ENCODE data around the gene GPC5. TPM values are rescaled to one million over a fixed set of nuclear protein-coding genes. Genes with fewer than 3 reads are reported as not detected.

The GPC5 gene
- total RNA-seq, 1 experiment from 2014 or later: 0.15 TPM

DNA sequence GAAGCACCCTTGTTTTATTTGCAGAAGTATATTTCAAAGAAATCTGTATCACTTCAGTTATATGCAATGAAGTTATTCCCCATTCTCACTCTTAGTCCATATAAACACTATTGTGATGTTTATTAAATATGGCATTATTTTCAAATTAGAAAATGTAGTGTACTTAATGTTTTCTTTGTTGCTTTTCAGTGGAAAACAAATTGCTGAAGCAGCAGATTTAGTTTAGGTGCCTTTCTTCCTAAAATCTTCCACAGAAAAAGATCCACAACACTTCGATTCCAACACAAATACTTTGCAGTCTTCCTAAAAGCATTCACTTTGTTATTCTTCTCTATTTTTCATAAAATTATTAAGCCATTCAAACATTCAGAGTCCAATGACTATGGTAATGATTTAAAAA is 1336.1 kb downstream of the GPC5 start:
- H2AK5ac ChIP-seq (ENCODE audit: insufficient read length, low read length): no peak overlapping the region
- Mint-ChIP-seq H3K27me3 (ENCODE audit: low read depth) (no peaks in the 10 kb centered on the region; the same call in none of the 2 replicates), H3K36me3 (ENCODE audit: insufficient read depth in 1 of 3, low read depth in 3 of 3) (no peaks in the 10 kb centered on the region), H3K4me3 (no peak overlapping the region), H3K9me3 (no peaks in the 10 kb centered on the region; a peak in 1 of 5 replicates), H3K27ac (no peak overlapping the region), H3K4me1 (no peaks in the 10 kb centered on the region)
- H3K9me3 ChIP-seq (ENCODE audit: control insufficient read depth, low read depth, low read length): no peaks in the 10 kb centered on the region
- H3K79me1 ChIP-seq (ENCODE audit: insufficient read depth, low read depth, low read length, poor library complexity, severe bottlenecking): no peaks in the 10 kb centered on the region
- H4K8ac ChIP-seq (replicated peaks; ENCODE audit: insufficient read length, low read depth, low read length): no peak overlapping the region
- WGBS (ENCODE audit: extremely low coverage, insufficient read length, low lambda C conversion rate): 100% methylated on average over 1 of the region's 1 CpG
- no peak overlapping the region for H4K91ac ChIP-seq (ENCODE audit: insufficient read length, low read depth, low read length)
- no peaks in the 10 kb centered on the region for H3K23me2 ChIP-seq (ENCODE audit: insufficient read length, low read depth, low read length, poor library complexity, severe bottlenecking)
- H4K20me1 ChIP-seq (ENCODE audit: control insufficient read depth, insufficient read depth, insufficient read length): no peaks in the 10 kb centered on the region
- H3K79me2 ChIP-seq (ENCODE audit: insufficient read depth, low read length): no peaks in the 10 kb centered on the region
- no peak overlapping the region for H2AFZ ChIP-seq (ENCODE audit: low read length)
- no peak overlapping the region for H3K27ac ChIP-seq (ENCODE audit: insufficient read length, low read depth, low read length)
- DNase-seq: no peak
- H3K56ac ChIP-seq (ENCODE audit: insufficient read length, low read depth, low read length): no peak overlapping the region
- no peak overlapping the region for H2BK120ac ChIP-seq (ENCODE audit: low read depth, low read length, poor library complexity, severe bottlenecking)
- TF ChIP-seq, protein P1, sequence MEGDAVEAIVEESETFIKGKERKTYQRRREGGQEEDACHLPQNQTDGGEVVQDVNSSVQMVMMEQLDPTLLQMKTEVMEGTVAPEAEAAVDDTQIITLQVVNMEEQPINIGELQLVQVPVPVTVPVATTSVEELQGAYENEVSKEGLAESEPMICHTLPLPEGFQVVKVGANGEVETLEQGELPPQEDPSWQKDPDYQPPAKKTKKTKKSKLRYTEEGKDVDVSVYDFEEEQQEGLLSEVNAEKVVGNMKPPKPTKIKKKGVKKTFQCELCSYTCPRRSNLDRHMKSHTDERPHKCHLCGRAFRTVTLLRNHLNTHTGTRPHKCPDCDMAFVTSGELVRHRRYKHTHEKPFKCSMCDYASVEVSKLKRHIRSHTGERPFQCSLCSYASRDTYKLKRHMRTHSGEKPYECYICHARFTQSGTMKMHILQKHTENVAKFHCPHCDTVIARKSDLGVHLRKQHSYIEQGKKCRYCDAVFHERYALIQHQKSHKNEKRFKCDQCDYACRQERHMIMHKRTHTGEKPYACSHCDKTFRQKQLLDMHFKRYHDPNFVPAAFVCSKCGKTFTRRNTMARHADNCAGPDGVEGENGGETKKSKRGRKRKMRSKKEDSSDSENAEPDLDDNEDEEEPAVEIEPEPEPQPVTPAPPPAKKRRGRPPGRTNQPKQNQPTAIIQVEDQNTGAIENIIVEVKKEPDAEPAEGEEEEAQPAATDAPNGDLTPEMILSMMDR (conservative IDR thresholded peaks at IDR 0.05): no peak
- no peak overlapping the region for H2BK5ac ChIP-seq (ENCODE audit: insufficient read length, low read length)
- no peaks in the 10 kb centered on the region for H3K27me3 ChIP-seq (ENCODE audit: insufficient read depth, low read length)
- no peak overlapping the region for H4K5ac ChIP-seq (ENCODE audit: insufficient read length, low read depth, low read length)
- no peak overlapping the region for H3K14ac ChIP-seq (ENCODE audit: insufficient read depth, low read length)
- H2BK12ac ChIP-seq (ENCODE audit: insufficient read length, low read depth, low read length): no peak overlapping the region
- no peak overlapping the region for H3K23ac ChIP-seq (ENCODE audit: insufficient read length, low read depth, low read length)
- no peak overlapping the region for H2BK20ac ChIP-seq (ENCODE audit: low read depth, low read length, poor library complexity, severe bottlenecking)
- H3K4ac ChIP-seq (ENCODE audit: low read depth, low read length): no peak overlapping the region
- no peaks in the 10 kb centered on the region for H3K4me1 ChIP-seq (ENCODE audit: insufficient read depth, low read length)
- no peak overlapping the region for H3K4me2 ChIP-seq (ENCODE audit: insufficient read depth, insufficient read length, low read length)
- H3K18ac ChIP-seq (ENCODE audit: insufficient read length, low read depth, low read length): no peak overlapping the region
- H3K9ac ChIP-seq (ENCODE audit: extremely low read depth, insufficient read length, low read length): no peak overlapping the region
- H2BK15ac ChIP-seq (ENCODE audit: low read depth, low read length): no peak overlapping the region
- H3T11ph ChIP-seq (ENCODE audit: low read length): no peak overlapping the region

Data from H9 (cell line).